Ovary (tissue), 3 donors: ENCODE results near the gene C12orf57.
"Not testable (repeated sequence)": the region's sequence is repeated elsewhere in the genome, so short reads cannot be mapped to it uniquely, and the experiment has no call there.

Experiments used
- EP300 ChIP-seq: sonication (generic); formaldehyde crosslinking; IDR thresholded peaks from one replicate; pipeline ENCODE4 v1.6.1; 2017; ENCODE audit warnings: antibody characterized with exemption
- POLR2A ChIP-seq: fragments of 450-650 bp; IDR thresholded peaks from one replicate; pipeline ENCODE4 v1.6.1; 2017; ENCODE audit warnings: antibody characterized with exemption, mild to moderate bottlenecking, moderate library complexity
- TF ChIP-seq, protein P1 (sequence below), 3 donors: fragments of 450-650 bp in 2 of 3; fragments of 200-600 bp in 1 of 3; IDR thresholded peaks; one replicate each; pipeline versions ENCODE4 v1.5.1 to v1.8.0; 2016 to 2022; ENCODE audit warnings: antibody characterized with exemption in 3 of 3, mild to moderate bottlenecking in 1 of 3
- donor health status: DM: no; HTN: no; CAD: no.

DNA sequence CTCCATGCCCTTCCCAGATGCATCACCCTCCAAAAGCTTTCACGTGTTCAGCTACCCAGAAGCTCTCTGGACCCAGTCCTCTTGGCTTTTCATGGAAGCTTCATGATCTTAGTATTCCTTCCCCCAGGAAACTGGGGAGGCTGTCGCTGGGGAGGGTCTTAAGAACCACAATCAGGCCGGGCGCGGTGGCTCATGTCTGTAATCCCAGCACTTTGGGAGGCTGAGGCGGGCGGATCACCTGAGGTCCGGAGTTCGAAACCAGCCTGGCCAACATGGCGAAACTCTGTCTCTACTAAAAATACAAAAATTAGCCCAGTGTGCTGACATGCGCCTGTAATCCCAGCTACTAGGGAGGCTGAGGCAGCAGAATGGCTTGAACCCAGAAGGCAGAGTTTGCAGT, 35.7 kb upstream of the C12orf57 start:
- TF ChIP-seq, protein P1, sequence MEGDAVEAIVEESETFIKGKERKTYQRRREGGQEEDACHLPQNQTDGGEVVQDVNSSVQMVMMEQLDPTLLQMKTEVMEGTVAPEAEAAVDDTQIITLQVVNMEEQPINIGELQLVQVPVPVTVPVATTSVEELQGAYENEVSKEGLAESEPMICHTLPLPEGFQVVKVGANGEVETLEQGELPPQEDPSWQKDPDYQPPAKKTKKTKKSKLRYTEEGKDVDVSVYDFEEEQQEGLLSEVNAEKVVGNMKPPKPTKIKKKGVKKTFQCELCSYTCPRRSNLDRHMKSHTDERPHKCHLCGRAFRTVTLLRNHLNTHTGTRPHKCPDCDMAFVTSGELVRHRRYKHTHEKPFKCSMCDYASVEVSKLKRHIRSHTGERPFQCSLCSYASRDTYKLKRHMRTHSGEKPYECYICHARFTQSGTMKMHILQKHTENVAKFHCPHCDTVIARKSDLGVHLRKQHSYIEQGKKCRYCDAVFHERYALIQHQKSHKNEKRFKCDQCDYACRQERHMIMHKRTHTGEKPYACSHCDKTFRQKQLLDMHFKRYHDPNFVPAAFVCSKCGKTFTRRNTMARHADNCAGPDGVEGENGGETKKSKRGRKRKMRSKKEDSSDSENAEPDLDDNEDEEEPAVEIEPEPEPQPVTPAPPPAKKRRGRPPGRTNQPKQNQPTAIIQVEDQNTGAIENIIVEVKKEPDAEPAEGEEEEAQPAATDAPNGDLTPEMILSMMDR (IDR thresholded peaks at IDR 0.05) = not testable (repeated sequence)
- TF ChIP-seq POLR2A, EP300: not testable (repeated sequence)
